ENCODE data around the gene CTIF.

CTIF gene

DNA sequence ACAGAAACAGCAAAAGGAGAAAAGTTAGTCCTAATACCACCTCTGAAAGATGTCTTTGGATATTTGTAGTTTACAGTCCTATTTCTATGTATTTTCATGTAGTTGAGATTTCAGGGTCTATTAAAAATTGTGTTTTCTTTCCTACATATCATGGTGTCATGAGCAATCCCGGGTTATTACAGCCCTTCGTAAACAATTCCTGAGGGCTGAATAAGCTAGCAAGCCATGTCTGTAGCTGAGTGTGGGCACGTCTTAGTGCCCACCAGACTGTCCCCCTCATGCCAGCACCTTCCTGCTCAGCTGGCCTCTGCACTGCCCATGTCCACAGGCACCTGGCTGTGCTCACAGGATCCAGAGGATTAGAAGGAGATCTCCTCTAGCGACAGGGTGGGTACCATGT lies 60.6 kb downstream of the CTIF start:
- DNase-seq (ENCODE audit: low read depth in 2 of 3, low spot score in 2 of 3) = no peak

- no peak for DNase-seq (ENCODE audit: low read depth in 2 of 3, low spot score in 2 of 3)
These were observed 61.2 kb downstream of the CTIF start for GRCh38 chr18:48600046-48600445.

DNA sequence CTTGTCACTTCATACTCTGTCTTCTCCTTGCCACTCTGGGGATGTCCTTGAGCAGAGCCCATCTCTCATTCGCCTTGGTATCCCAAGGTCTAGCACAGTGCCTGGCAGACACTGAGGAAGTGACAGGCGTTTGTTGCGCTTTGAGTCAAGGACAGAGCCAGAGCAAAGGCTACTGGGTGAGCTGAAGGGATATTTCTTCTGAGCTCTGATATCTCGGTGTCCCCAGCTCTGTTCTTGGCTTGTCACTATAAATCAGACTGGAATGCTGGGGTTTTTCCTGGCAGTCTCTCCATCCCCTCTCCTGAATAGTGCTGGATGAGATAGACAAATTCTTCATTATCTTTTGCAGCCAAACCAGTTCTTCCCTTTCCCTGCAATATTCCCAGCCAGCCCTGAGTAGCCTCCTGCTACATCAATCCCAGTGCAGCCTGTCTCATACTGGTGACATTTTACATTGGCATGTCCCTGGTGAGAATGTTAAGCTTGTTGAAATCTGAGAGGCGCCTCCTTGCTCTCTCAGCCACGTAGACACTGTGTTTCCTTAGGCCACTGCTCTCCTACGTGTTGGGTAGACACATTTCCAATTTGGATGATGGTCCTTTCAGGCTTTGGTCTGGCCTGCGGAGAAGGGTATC lies 61.7 kb downstream of the CTIF start:
- no peak for DNase-seq (ENCODE audit: low read depth in 2 of 3, low spot score in 2 of 3)

DNA sequence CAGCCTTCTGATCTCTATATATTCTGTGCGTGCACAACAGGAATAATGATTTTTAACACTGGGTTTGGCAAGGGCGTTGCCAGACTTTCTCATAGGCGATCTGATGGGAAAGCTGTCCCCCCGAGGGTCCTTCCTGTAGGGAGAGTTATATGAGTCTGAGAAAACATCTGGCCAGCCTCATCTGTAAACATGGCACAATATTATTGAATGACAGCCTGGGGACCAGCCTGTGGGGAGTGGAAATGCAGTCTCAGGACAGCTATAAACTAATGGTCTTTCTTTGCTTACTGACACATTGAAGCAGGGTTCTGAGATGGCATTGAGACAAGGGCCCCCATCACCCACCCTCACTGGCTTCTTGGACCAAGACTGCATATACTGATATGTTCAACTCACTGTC lies 62.5 kb downstream of the CTIF start:
- DNase-seq (ENCODE audit: low read depth in 2 of 3, low spot score in 2 of 3) = no peak

- DNase-seq (ENCODE audit: low read depth in 2 of 3, low spot score in 2 of 3) = no peak
These were observed 64.0 kb downstream of the CTIF start for GRCh38 chr18:48602759-48603390.

DNA sequence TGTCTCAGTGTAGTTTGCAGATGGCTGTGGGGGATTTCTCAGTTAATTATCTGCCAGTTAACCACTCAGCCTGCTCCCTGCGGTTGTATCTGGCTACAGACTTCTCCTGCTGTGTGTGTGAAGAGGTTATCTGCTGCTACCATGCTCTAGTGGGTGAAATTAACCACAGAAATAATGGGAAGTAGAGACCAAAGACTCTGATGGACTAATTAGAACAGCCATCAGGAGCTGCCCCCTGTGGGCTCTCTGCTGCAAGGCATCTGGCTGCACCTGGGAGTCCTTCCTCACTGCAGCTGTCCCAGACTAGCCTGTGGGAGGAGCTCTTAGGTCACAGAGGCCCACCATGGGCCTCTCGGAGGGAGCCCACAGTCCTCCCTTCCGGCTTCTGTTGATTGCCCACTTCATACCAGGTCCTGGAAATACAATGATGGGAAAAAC lies 66.6 kb downstream of the CTIF start:
- DNase-seq (ENCODE audit: low read depth in 2 of 3, low spot score in 2 of 3) = no peak

GRCh38 chr18:48607056-48607984 lies 68.5 kb downstream of the CTIF start:
- no peak for DNase-seq (ENCODE audit: low read depth in 2 of 3, low spot score in 2 of 3)

GRCh38 chr18:48608581-48608980 lies 69.8 kb downstream of the CTIF start:
- no peak for DNase-seq (ENCODE audit: low read depth in 2 of 3, low spot score in 2 of 3)

- DNase-seq (ENCODE audit: low read depth in 2 of 3, low spot score in 2 of 3) = no peak
These were observed 70.3 kb downstream of the CTIF start for GRCh38 chr18:48609114-48609513.

DNA sequence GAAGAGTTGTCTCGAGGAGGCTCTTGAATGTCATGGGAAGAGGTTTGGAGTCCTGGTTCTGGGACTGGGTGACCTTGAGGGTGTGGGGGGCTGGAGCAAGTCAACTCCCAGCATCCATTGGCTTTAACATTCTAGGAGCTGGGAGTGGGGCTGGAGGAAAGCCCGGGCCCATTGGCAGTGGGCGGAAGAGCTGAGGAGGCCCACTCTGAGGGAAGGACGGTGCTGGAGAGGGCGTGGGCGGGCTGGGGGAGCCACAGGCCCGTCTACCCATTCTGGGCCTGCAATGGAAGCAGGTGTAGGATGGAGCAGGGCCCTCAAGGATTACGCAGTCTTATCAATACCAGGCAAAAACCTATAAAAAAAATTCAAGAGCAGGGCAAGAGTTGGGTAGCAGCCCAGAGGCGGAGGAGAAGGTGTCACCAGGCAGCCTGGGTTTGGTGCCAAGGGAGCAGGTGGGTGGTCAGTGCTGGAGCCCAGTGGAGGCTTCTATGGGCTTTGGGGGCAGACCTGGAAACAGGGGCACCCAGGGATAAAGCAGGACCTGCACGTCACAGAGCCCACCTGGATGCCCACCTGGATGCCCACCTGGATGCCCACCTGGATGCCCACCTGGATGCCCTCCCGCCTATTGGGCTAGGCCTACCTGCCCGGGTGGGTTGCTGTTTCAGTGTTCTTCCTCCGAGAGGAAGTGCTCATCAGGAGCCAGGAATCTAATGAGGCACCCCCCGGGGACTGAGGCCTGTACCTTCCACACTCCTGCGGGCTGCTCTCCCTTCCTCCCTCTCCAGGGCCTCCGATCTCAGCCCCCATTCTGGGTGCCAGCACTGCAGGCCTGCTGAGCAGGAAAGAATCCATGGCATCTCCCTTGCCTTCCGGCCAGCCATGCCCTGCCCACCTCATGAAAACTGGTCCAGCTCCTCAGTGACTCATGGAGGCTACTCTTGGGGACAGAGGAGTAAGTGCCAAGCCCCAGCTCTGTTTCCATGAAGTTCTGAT lies 71.3 kb downstream of the CTIF start:
- DNase-seq (ENCODE audit: low read depth in 2 of 3, low spot score in 2 of 3) = no peak

- no peak for DNase-seq (ENCODE audit: low read depth in 2 of 3, low spot score in 2 of 3)
These were observed 72.4 kb downstream of the CTIF start for GRCh38 chr18:48611203-48611602.

DNA sequence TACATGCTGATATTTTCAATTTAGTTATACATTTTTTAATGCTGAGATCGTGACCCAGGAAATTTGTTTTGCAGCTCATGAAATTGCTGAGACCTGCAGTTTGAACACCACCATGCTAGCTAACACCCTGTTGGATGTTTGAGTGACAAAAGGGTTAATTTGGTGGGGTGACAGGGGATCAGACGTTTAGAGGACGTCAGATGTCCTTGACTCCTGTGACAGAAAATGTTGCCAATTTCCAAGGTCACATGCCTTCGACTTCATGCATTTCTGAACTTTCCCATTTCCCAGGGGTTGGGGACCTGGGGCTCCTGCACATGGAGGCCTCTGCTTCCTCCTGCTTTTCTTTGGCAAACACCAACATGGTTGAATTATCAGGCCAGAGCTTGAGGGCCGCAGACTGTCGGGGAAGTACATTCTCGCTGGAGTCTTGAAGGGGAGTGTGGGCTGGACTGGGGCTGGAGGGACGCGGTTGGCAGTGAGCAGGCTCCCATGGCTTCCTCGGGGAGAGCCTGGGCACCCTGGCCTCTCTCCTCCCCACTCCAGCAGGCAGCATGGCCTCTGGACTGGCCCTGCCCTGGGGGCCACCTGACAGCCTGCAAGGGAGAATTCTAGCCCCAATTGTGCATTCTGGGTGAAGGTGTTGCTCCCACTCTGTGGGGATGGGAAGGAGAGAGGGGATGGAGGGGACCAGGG lies 73.1 kb downstream of the CTIF start:
- no peak for DNase-seq (ENCODE audit: low read depth in 2 of 3, low spot score in 2 of 3)

GRCh38 chr18:48612511-48612910 lies 73.7 kb downstream of the CTIF start:
- no peak for DNase-seq (ENCODE audit: low read depth in 2 of 3, low spot score in 2 of 3)

DNA sequence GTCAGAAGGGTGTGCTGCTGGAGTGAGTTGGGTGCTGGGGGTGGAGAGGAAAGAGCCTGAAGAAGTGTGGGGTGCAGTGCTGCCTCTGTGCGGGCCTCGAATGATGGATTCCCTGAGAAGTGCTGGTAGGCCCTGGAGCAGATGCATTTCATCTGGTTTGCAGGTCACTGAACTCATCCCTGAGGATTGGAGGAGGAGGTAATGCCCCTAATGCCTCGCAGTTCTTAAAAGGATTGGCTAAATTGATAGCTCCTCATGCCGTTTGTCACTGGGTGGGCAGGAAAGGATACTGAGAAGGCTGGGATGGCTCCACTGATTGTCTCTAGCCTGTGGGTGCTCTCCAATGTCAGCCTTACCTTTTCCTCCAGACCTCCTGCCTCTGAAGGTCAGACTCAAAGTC lies 74.1 kb downstream of the CTIF start:
- no peak for DNase-seq (ENCODE audit: low read depth in 2 of 3, low spot score in 2 of 3)

- no peak for DNase-seq (ENCODE audit: low read depth in 2 of 3, low spot score in 2 of 3)
These were observed 75.0 kb downstream of the CTIF start for GRCh38 chr18:48613589-48614404.

DNA sequence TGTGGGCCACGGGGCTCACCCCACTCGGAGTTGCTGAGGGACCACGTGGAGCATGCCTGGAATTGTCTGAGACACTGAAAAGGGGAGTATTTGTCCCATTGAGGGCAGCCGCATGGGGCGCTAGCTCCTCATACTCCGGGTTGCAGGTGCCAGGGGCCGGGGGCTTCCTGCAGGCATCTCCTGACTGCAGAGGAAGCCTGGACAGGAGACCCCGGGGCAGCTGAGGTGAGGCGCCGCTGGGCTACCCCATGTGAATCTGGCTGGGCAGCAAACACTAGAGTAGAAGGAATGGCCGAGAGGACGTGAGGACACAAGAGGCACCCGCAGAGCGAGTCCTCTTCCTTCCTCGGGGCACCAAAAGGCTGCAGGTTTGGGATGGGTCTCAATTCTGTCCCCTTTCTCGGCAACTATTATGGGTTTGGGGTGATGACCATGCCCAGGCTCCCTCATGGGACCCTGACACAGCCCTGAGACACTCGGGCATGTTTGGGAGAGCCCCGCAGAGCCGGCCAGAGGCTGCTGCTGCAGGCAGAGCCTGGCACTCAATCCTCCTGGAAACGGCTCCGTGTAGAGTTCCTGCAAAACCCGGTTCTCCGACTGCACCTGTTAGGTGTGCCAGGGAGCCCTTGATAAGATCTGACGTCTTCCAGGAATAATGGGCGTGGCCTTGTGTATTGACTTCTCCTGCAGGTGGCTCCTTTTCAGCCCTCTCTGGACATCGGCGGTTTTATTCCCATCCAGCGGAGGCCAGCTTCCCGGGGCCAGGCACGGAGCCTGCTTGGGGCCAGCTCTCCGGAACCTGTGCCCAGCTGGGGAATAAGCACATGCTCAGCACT lies 77.0 kb downstream of the CTIF start:
- DNase-seq (ENCODE audit: low read depth in 2 of 3, low spot score in 2 of 3) = no peak

DNA sequence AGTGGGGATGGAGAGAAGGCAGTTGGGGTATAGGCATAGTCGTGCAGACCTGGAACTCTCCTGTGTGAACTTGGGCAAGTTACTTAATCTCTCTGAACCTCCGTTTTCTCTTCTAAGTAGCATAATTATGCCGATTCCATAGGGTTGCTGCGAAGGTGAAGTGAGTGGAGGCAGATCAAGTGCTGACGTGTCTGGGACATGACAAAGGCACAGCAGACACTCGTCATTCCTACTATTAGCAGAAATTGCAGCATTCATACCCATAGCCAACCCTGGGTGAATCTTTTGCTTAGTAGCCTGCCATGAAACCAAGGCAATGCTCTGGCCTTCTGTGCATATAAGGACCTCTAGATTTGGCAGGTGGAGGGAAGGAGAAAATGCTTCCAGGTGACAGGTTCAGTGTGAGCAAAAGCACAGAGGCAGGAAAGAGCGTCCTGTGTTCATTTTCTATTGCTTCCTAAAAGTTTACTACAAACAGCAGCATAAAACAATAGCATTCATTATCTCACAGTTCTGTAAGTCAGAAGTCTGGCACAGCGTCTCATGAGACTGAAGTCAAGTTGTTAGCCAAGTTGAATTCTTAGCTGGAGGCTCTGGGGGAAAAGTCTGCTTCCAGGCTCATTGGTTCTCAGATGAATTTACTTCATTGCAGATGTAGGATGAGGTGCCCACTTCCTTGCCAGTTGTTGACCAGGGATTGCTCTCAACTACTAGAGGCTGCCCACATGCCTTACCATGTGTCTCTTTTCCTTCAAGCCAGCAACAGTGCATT lies 77.8 kb downstream of the CTIF start:
- no peak for DNase-seq (ENCODE audit: low read depth in 2 of 3, low spot score in 2 of 3)
